ENCODE data around the gene STRIP2. TPM values are rescaled to one million over a fixed set of nuclear protein-coding genes. Genes with fewer than 3 reads are reported as not detected.

The STRIP2 gene
- polyA plus RNA-seq, 1 donor (not counting 4 experiments of a cell fraction or from before 2014, with no cell fraction given), result 12.5 TPM

- Histone ChIP-seq H3K4me3 (ENCODE audit: control insufficient read depth in 2 of 3, extremely low read depth in 1 of 3, insufficient read depth in 2 of 3, low read depth in 1 of 3, low read length in 3 of 3) (no peak overlapping the region), H3K79me2 (ENCODE audit: control insufficient read depth, insufficient read depth, low read length) (peaks cover 7% of the 10 kb centered on the region)
- dilution Hi-C loops (cut with MboI; ENCODE audit: extremely low pct_ligation_motif_present, low sequenced_read_pairs), result no loop called here
Observed at GRCh38 chr7:129437190-129437589, 3.0 kb downstream of the STRIP2 start.

GRCh38 chr7:129438281-129438838 lies 4.1 kb downstream of the STRIP2 start:
- Histone ChIP-seq H3K9ac (ENCODE audit: control insufficient read depth, extremely low read depth, insufficient read depth, low read length) (peak overlapping the region; percentile 61), H3K79me2 (ENCODE audit: control insufficient read depth, insufficient read depth, low read length) (peaks cover 7% of the 10 kb centered on the region), H3K4me3 (ENCODE audit: control insufficient read depth in 2 of 3, extremely low read depth in 1 of 3, insufficient read depth in 2 of 3, low read depth in 1 of 3, low read length in 3 of 3) (no peak overlapping the region), H3K9me3 (ENCODE audit: control insufficient read depth, low read depth, low read length) (no peaks in the 10 kb centered on the region), H3K9me1 (ENCODE audit: control insufficient read depth, extremely low read depth, insufficient read depth, low read length) (no peaks in the 10 kb centered on the region), H2AFZ (ENCODE audit: control insufficient read depth, low read length) (peak overlapping the region; percentile 28), H3K4me2 (ENCODE audit: control insufficient read depth, extremely low read depth, insufficient read depth, low read depth, low read length) (peak overlapping the region; percentile 87), H4K20me1 (ENCODE audit: control insufficient read depth, extremely low read depth, insufficient read depth, low read length) (no peaks in the 10 kb centered on the region), H3K27me3 (ENCODE audit: control insufficient read depth, extremely low read depth, insufficient read depth, low read length) (no peaks in the 10 kb centered on the region), H3K27ac (ENCODE audit: control insufficient read depth, insufficient read depth, low read length) (peak overlapping the region; percentile 95), H3K36me3 (ENCODE audit: control insufficient read depth in 2 of 2, extremely low read depth in 1 of 2, insufficient read depth in 2 of 2, low read length in 2 of 2) (peaks cover 3 to 5% of the 10 kb centered on the region in 2 experiments), H3K4me1 (ENCODE audit: control insufficient read depth, extremely low read depth, insufficient read depth, low read length) (peaks cover 49% of the 10 kb centered on the region)
- peak; percentile 41 for FAIRE-seq
- DNase-seq (ENCODE audit: low read depth, low spot score), result no peak
- dilution Hi-C loops (cut with MboI; ENCODE audit: extremely low pct_ligation_motif_present, low sequenced_read_pairs), result no loop called here
- TF ChIP-seq CTCF (optimal IDR thresholded peaks at IDR 0.05 in 1 of 3, IDR thresholded peaks at IDR 0.05 in 1 of 3, conservative IDR thresholded peaks at IDR 0.05 in 1 of 3; ENCODE audit: extremely low read depth in 1 of 3, insufficient read depth in 2 of 3, low read length in 3 of 3) (no peak), EZH2 (IDR thresholded peaks at IDR 0.05; ENCODE audit: low read length) (no peak)

More at GRCh38 chr7:129437190-129437589, 3.0 kb downstream of the STRIP2 start:
- Histone ChIP-seq H3K9me3 (ENCODE audit: control insufficient read depth, low read depth, low read length) (no peaks in the 10 kb centered on the region), H2AFZ (ENCODE audit: control insufficient read depth, low read length) (no peak overlapping the region), H3K4me1 (ENCODE audit: control insufficient read depth, extremely low read depth, insufficient read depth, low read length) (peaks cover 50% of the 10 kb centered on the region), H3K4me2 (ENCODE audit: control insufficient read depth, extremely low read depth, insufficient read depth, low read depth, low read length) (peak overlapping the region; percentile 23), H3K36me3 (ENCODE audit: control insufficient read depth in 2 of 2, extremely low read depth in 1 of 2, insufficient read depth in 2 of 2, low read length in 2 of 2) (peaks cover 3 to 5% of the 10 kb centered on the region in 2 experiments), H4K20me1 (ENCODE audit: control insufficient read depth, extremely low read depth, insufficient read depth, low read length) (no peaks in the 10 kb centered on the region), H3K9me1 (ENCODE audit: control insufficient read depth, extremely low read depth, insufficient read depth, low read length) (no peaks in the 10 kb centered on the region), H3K27me3 (ENCODE audit: control insufficient read depth, extremely low read depth, insufficient read depth, low read length) (no peaks in the 10 kb centered on the region), H3K9ac (ENCODE audit: control insufficient read depth, extremely low read depth, insufficient read depth, low read length) (no peak overlapping the region), H3K27ac (ENCODE audit: control insufficient read depth, insufficient read depth, low read length) (peak overlapping the region; percentile 5)
- no peak for FAIRE-seq
- DNase-seq (ENCODE audit: low read depth, low spot score), result no peak
- TF ChIP-seq CTCF (optimal IDR thresholded peaks at IDR 0.05 in 1 of 3, IDR thresholded peaks at IDR 0.05 in 1 of 3, conservative IDR thresholded peaks at IDR 0.05 in 1 of 3; ENCODE audit: extremely low read depth in 1 of 3, insufficient read depth in 2 of 3, low read length in 3 of 3) (no peak), EZH2 (IDR thresholded peaks at IDR 0.05; ENCODE audit: low read length) (no peak)
